Astrocyte (in vitro differentiated cells and primary cell): Measurements from ENCODE around the gene NID2.

ENCODE experiments used
- CTCF ChIP-seq: IDR thresholded peaks from 2 replicates; pipeline ENCODE4 v1.5.1; 2011; ENCODE audit warnings: low read depth, mild to moderate bottlenecking, inconsistent platforms, low read length, moderate library complexity; ENCODE audit not compliant: insufficient read depth
- EZH2 ChIP-seq: IDR thresholded peaks from 2 replicates; pipeline ENCODE4 v1.6.1; 2012; ENCODE audit warnings: mild to moderate bottlenecking, low read length, inconsistent platforms; ENCODE audit not compliant: insufficient read depth

GRCh38 chr14:52106840-52107239 lies 38.0 kb upstream of the NID2 start:
- TF ChIP-seq EZH2 = no peak
- TF ChIP-seq CTCF = no peak
